WTC11 (cell line): ENCODE results near the gene PCBP3. TPM values are rescaled to one million over a fixed set of nuclear protein-coding genes. Genes with fewer than 3 reads are reported as not detected.

ENCODE experiments used
- ATAC-seq: fragments of 200-7000 bp; cut with Tn5 transposase; 2 replicates; pipeline ENCODE4 v1.10.0; 2021; ENCODE audit warnings: mild to moderate bottlenecking, moderate library complexity
- CTCF ChIA-PET: fragments of 300-600 bp; sonication (Branson Sonifier 250); formaldehyde crosslinking; loops from one replicate; lab custom pipeline; 2021; ENCODE audit warnings: antibody characterized with exemption; lab: Charles Lee
- POLR2A ChIA-PET: fragments of 350-600 bp; sonication (Branson Sonifier 250); formaldehyde crosslinking; loops from one replicate; lab custom pipeline; 2021; ENCODE audit warnings: antibody characterized with exemption; lab: Charles Lee
- DNase-seq: peaks from one replicate; pipeline ENCODE4 v3.0.0; 2021; ENCODE audit warnings: low spot score
- H3K27ac Mint-ChIP-seq: 2 replicates; pipeline ENCODE4 v1.8.0; 2021; ENCODE audit warnings: mixed read lengths
- H3K27me3 Mint-ChIP-seq: 2 replicates; pipeline ENCODE4 v1.8.0; 2021; ENCODE audit warnings: low read depth, mild to moderate bottlenecking, moderate library complexity, mixed read lengths
- H3K36me3 Mint-ChIP-seq: 2 replicates; pipeline ENCODE4 v1.8.0; 2021; ENCODE audit warnings: mixed read lengths
- H3K4me1 Mint-ChIP-seq: 2 replicates; pipeline ENCODE4 v1.8.0; 2022; ENCODE audit warnings: mixed read lengths
- H3K4me3 Mint-ChIP-seq: 2 replicates; pipeline ENCODE4 v1.8.0; 2021; ENCODE audit warnings: mild to moderate bottlenecking, moderate library complexity, mixed read lengths
- H3K9me3 Mint-ChIP-seq: 2 replicates; pipeline ENCODE4 v1.8.0; 2021; ENCODE audit warnings: mixed read lengths
- ATF1 ChIP-seq: sonication (generic); formaldehyde crosslinking; IDR thresholded peaks from 2 replicates; pipeline ENCODE4 v1.8.1; 2023; ENCODE audit warnings: mild to moderate bottlenecking, moderate library complexity, missing genetic modification reagents
- CREB1 ChIP-seq: sonication (generic); formaldehyde crosslinking; IDR thresholded peaks from 2 replicates; pipeline ENCODE4 v1.8.0; 2023; ENCODE audit warnings: mild to moderate bottlenecking, missing genetic modification reagents
- ETV6 ChIP-seq: sonication (generic); formaldehyde crosslinking; IDR thresholded peaks from 2 replicates; pipeline ENCODE4 v1.8.1; 2022; ENCODE audit warnings: mild to moderate bottlenecking, missing genetic modification reagents
- FOXP4 ChIP-seq: sonication (generic); formaldehyde crosslinking; IDR thresholded peaks from 2 replicates; pipeline ENCODE4 v1.8.0; 2022; ENCODE audit warnings: mild to moderate bottlenecking, missing genetic modification reagents
- GRHL2 ChIP-seq: fragments of 250-450 bp; sonication (Bioruptor Pico); IDR thresholded peaks from 2 replicates; pipeline ENCODE4 v1.8.0; 2022; ENCODE audit warnings: mild to moderate bottlenecking, moderate library complexity; ENCODE audit not compliant: insufficient replicate concordance, severe bottlenecking
- NR1H2 ChIP-seq: sonication (generic); formaldehyde crosslinking; IDR thresholded peaks from 2 replicates; pipeline ENCODE4 v1.9.0; 2021; ENCODE audit warnings: mild to moderate bottlenecking, moderate library complexity, missing genetic modification reagents
- NR2C2 ChIP-seq: sonication (generic); formaldehyde crosslinking; IDR thresholded peaks from 2 replicates; pipeline ENCODE4 v1.8.0; 2022; ENCODE audit warnings: mild to moderate bottlenecking, missing genetic modification reagents
- NR3C1 ChIP-seq: sonication (generic); formaldehyde crosslinking; conservative IDR thresholded peaks from 2 replicates; pipeline ENCODE4 v1.8.1; 2023; ENCODE audit warnings: low read depth, mild to moderate bottlenecking, missing genetic modification reagents
- SMAD3 ChIP-seq: sonication (generic); formaldehyde crosslinking; IDR thresholded peaks from 2 replicates; pipeline ENCODE4 v1.8.0; 2022; ENCODE audit warnings: missing genetic modification reagents, mild to moderate bottlenecking, borderline replicate concordance
- SP1 ChIP-seq: sonication (generic); formaldehyde crosslinking; conservative IDR thresholded peaks from 2 replicates; pipeline ENCODE4 v1.8.1; 2022; ENCODE audit warnings: missing genetic modification reagents
- STAT6 ChIP-seq: sonication (generic); formaldehyde crosslinking; conservative IDR thresholded peaks from 2 replicates; pipeline ENCODE4 v1.8.1; 2023; ENCODE audit warnings: mild to moderate bottlenecking, low read depth, missing genetic modification reagents, moderate library complexity
- TEAD1 ChIP-seq: sonication (generic); formaldehyde crosslinking; IDR thresholded peaks from 2 replicates; pipeline ENCODE4 v1.8.0; 2022; ENCODE audit warnings: mild to moderate bottlenecking, missing genetic modification reagents
- ZBTB21 ChIP-seq: sonication (generic); formaldehyde crosslinking; IDR thresholded peaks from 2 replicates; pipeline ENCODE4 v1.8.1; 2023; ENCODE audit warnings: mild to moderate bottlenecking, missing genetic modification reagents, borderline replicate concordance
- ZNF263 ChIP-seq: sonication (generic); formaldehyde crosslinking; IDR thresholded peaks from 2 replicates; pipeline ENCODE4 v1.8.1; 2022; ENCODE audit warnings: low read depth, mild to moderate bottlenecking, moderate library complexity, missing genetic modification reagents
- ZNF281 ChIP-seq: sonication (generic); formaldehyde crosslinking; IDR thresholded peaks from 2 replicates; pipeline ENCODE4 v1.8.0; 2023; ENCODE audit warnings: mild to moderate bottlenecking, missing genetic modification reagents
- ZNF425 ChIP-seq: fragments of 250-450 bp; sonication (Bioruptor Pico); conservative IDR thresholded peaks from 2 replicates; pipeline ENCODE4 v1.9.0; 2021; ENCODE audit warnings: mild to moderate bottlenecking
- total RNA-seq: library from RNA; stranded (reverse); gene quantifications from 3 replicates; pipeline ENCODE4 v1.2.3, GENCODE V29; 2021
- TF ChIP-seq, protein P1 (sequence below): sonication (generic); formaldehyde crosslinking; IDR thresholded peaks from 2 replicates; pipeline ENCODE4 v1.8.0; 2022; ENCODE audit warnings: mild to moderate bottlenecking, missing genetic modification reagents
- TF ChIP-seq, protein P2 (sequence below): sonication (generic); formaldehyde crosslinking; IDR thresholded peaks from 2 replicates; pipeline ENCODE4 v1.8.1; 2022; ENCODE audit warnings: mild to moderate bottlenecking, moderate library complexity, missing genetic modification reagents
- TF ChIP-seq, protein P3 (sequence below): sonication (generic); formaldehyde crosslinking; IDR thresholded peaks from 2 replicates; pipeline ENCODE4 v1.8.1; 2023; ENCODE audit warnings: mild to moderate bottlenecking, missing genetic modification reagents
- TF ChIP-seq, protein P4 (sequence below): sonication (generic); formaldehyde crosslinking; IDR thresholded peaks from 2 replicates; pipeline ENCODE4 v1.8.1; 2022; ENCODE audit warnings: low read depth, mild to moderate bottlenecking, moderate library complexity, missing genetic modification reagents, borderline replicate concordance
- TF ChIP-seq, protein P5 (sequence below): sonication (generic); formaldehyde crosslinking; IDR thresholded peaks from 2 replicates; pipeline ENCODE4 v1.8.0; 2022; ENCODE audit warnings: mild to moderate bottlenecking, missing genetic modification reagents

The PCBP3 gene
- total RNA-seq, 1 experiment from 2014 or later = 8.5 TPM

- no peak for TF ChIP-seq ZNF281 (CRISPR knock-in tag)
- no peak for TF ChIP-seq GRHL2 (CRISPR knock-in tag)
- TF ChIP-seq ZNF263 = no peak
- TF ChIP-seq STAT6 = no peak
- TF ChIP-seq ETV6 (CRISPR knock-in tag) = no peak
- TF ChIP-seq ZNF425 (CRISPR knock-in tag) = no peak
- no peak for TF ChIP-seq SMAD3 (CRISPR knock-in tag)
- no peak for TF ChIP-seq ATF1 (CRISPR knock-in tag)
- no peak for TF ChIP-seq SP1 (CRISPR knock-in tag)
- TF ChIP-seq, protein P1, sequence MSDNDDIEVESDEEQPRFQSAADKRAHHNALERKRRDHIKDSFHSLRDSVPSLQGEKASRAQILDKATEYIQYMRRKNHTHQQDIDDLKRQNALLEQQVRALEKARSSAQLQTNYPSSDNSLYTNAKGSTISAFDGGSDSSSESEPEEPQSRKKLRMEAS (CRISPR knock-in tag) = no peak
- no peak for TF ChIP-seq FOXP4
- no peak for TF ChIP-seq NR3C1 (CRISPR knock-in tag)
Measured at GRCh38 chr21:45954921-45955320, 311.4 kb downstream of the PCBP3 start (continued).

GRCh38 chr21:45957551-45957950, 314.0 kb downstream of the PCBP3 start:
- Mint-ChIP-seq H3K27ac (no peak overlapping the region), H3K27me3 (peaks cover 65% of the 10 kb centered on the region), H3K4me3 (no peak overlapping the region), H3K36me3 (peaks cover 35% of the 10 kb centered on the region), H3K9me3 (peaks cover 72% of the 10 kb centered on the region), H3K4me1 (no peaks in the 10 kb centered on the region)
- CTCF ChIA-PET = interaction anchor here (0.6 kb wide), 1 partner anchor 13 kb away, joined by 3 read pairs; no protein-coding TSS in a partner anchor
- DNase-seq (no peak), ATAC-seq (no peak)
- POLR2A ChIA-PET = no interaction called here
- no peak for TF ChIP-seq ETV6 (CRISPR knock-in tag)
- TF ChIP-seq, protein P2, sequence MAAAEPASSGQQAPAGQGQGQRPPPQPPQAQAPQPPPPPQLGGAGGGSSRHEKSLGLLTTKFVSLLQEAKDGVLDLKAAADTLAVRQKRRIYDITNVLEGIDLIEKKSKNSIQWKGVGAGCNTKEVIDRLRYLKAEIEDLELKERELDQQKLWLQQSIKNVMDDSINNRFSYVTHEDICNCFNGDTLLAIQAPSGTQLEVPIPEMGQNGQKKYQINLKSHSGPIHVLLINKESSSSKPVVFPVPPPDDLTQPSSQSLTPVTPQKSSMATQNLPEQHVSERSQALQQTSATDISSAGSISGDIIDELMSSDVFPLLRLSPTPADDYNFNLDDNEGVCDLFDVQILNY (CRISPR knock-in tag) = no peak
- no peak for TF ChIP-seq CREB1 (CRISPR knock-in tag)
- TF ChIP-seq NR2C2 = no peak
- TF ChIP-seq, protein P3, sequence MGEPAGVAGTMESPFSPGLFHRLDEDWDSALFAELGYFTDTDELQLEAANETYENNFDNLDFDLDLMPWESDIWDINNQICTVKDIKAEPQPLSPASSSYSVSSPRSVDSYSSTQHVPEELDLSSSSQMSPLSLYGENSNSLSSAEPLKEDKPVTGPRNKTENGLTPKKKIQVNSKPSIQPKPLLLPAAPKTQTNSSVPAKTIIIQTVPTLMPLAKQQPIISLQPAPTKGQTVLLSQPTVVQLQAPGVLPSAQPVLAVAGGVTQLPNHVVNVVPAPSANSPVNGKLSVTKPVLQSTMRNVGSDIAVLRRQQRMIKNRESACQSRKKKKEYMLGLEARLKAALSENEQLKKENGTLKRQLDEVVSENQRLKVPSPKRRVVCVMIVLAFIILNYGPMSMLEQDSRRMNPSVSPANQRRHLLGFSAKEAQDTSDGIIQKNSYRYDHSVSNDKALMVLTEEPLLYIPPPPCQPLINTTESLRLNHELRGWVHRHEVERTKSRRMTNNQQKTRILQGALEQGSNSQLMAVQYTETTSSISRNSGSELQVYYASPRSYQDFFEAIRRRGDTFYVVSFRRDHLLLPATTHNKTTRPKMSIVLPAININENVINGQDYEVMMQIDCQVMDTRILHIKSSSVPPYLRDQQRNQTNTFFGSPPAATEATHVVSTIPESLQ (CRISPR knock-in tag) = no peak
- TF ChIP-seq ZBTB21 (CRISPR knock-in tag) = no peak
- TF ChIP-seq, protein P4, sequence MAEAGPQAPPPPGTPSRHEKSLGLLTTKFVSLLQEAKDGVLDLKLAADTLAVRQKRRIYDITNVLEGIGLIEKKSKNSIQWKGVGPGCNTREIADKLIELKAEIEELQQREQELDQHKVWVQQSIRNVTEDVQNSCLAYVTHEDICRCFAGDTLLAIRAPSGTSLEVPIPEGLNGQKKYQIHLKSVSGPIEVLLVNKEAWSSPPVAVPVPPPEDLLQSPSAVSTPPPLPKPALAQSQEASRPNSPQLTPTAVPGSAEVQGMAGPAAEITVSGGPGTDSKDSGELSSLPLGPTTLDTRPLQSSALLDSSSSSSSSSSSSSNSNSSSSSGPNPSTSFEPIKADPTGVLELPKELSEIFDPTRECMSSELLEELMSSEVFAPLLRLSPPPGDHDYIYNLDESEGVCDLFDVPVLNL (CRISPR knock-in tag) = no peak
- no peak for TF ChIP-seq NR1H2
- no peak for TF ChIP-seq TEAD1
- TF ChIP-seq, protein P5, sequence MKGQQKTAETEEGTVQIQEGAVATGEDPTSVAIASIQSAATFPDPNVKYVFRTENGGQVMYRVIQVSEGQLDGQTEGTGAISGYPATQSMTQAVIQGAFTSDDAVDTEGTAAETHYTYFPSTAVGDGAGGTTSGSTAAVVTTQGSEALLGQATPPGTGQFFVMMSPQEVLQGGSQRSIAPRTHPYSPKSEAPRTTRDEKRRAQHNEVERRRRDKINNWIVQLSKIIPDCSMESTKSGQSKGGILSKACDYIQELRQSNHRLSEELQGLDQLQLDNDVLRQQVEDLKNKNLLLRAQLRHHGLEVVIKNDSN (CRISPR knock-in tag) = no peak
